Measurements from ENCODE around the gene CENPC. TPM values are rescaled to one million over a fixed set of nuclear protein-coding genes. Genes with fewer than 3 reads are reported as not detected.

Gene CENPC
- total RNA-seq, 2 experiments from 2014 or later: 19.1 to 21.3 TPM

DNA sequence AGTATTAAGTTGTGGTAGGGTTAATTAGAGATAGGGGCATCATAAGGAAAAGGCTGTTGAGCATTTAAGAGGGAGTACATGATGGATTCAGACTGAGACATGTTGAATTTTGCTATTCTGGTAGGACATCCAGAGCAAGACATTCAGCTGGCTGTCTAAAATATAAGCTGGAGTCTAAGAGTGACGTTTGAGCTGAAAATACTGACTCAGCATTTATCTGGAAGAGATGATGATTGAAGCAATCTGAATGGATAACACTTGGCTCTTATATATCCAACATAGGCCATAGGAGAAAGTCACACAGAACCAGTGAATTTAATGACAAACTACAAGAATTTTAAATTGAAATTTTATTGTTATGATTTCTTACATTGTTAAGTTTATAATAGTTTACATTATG lies 114.3 kb downstream of the CENPC start:
- ChIA-PET POLR2A (no interaction called here), CTCF (no interaction called here)

DNA sequence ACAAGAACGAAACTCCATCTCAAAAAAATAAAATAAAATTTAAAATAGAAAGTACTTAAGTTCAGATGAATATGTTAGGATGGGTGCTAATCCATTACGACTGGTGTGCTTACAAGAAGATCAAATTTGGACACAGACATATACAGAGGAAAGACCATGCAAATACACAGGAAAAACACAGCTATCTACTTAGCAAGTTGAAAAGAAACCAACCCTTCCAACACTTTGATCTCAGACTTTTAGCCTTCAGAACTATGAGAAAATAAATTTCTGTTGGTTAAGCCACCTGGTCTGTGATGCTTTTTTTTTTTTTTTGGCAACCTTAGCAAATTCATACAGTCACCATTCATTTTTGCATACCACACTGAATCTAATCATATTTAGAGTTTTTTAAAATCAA lies 116.5 kb downstream of the CENPC start:
- POLR2A ChIA-PET: no interaction called here
- CTCF ChIA-PET: no interaction called here

Other genes starting within 250 kb of the CENPC start
- 1 to 10 TPM; 1.0 to 1.6 TPM for gene STAP1, start 13.2 kb upstream of the CENPC start, total RNA-seq
- gene UBA6, start 155.7 kb upstream of the CENPC start, total RNA-seq: 10 to 100 TPM; 80.8 to 87.0 TPM
- gene GNRHR, start 208.9 kb upstream of the CENPC start, total RNA-seq: not detected